ENCODE results near the gene PHRF1.

The PHRF1 gene

DNA sequence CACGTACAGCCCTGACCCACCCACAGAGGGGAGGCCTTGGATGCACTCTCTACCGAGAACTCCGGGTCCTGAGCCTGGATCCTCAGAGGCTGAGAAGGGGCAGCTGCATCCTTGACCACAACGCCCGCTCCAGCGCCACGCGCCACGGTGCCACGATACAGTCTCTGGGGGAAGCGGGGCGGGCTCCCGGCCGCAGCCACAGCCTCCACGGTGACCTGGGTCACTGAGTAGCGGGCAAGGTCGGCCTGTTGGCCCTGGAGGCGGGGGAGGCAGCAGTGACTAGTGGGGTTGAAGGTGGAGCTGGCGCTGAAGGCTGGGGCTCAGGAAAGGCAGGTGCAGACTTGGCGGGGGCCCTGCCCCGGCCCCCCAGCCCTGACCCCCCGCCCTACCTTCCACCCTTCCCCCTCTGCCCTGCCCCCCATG is 43.4 kb downstream of the PHRF1 start:
- no peak overlapping the region for H3K4me3 ChIP-seq (ENCODE audit: low read depth, low read length)
- no peaks in the 10 kb centered on the region for H3K27me3 ChIP-seq (ENCODE audit: insufficient read depth, low read length)
- H2AFZ ChIP-seq (ENCODE audit: low read length, unreplicated experiment): no peak overlapping the region
- no peak overlapping the region for H3K27ac ChIP-seq (ENCODE audit: low read depth, low read length)
- H3K4me1 ChIP-seq (ENCODE audit: control insufficient read depth, insufficient read depth, low read length, unreplicated experiment): peaks cover 14% of the 10 kb centered on the region
- H3K36me3 ChIP-seq (ENCODE audit: insufficient read depth, low read length): peaks cover 7% of the 10 kb centered on the region; the same call in 1 of the 2 replicates
- H3K79me2 ChIP-seq (ENCODE audit: control insufficient read depth, insufficient read depth, low read length, unreplicated experiment): peaks cover 8% of the 10 kb centered on the region

GRCh38 chr11:620201-620600 is 43.9 kb downstream of the PHRF1 start:
- Histone ChIP-seq H3K36me3 (ENCODE audit: insufficient read depth, low read length) (peaks cover 2% of the 10 kb centered on the region; the same call in 1 of the 2 replicates), H3K27ac (ENCODE audit: low read depth, low read length) (no peak overlapping the region), H3K4me3 (ENCODE audit: low read depth, low read length) (no peak overlapping the region), H3K27me3 (ENCODE audit: insufficient read depth, low read length) (no peaks in the 10 kb centered on the region), H3K79me2 (ENCODE audit: control insufficient read depth, insufficient read depth, low read length, unreplicated experiment) (peaks cover 3% of the 10 kb centered on the region), H2AFZ (ENCODE audit: low read length, unreplicated experiment) (no peak overlapping the region), H3K4me1 (ENCODE audit: control insufficient read depth, insufficient read depth, low read length, unreplicated experiment) (peaks cover 8% of the 10 kb centered on the region)

DNA sequence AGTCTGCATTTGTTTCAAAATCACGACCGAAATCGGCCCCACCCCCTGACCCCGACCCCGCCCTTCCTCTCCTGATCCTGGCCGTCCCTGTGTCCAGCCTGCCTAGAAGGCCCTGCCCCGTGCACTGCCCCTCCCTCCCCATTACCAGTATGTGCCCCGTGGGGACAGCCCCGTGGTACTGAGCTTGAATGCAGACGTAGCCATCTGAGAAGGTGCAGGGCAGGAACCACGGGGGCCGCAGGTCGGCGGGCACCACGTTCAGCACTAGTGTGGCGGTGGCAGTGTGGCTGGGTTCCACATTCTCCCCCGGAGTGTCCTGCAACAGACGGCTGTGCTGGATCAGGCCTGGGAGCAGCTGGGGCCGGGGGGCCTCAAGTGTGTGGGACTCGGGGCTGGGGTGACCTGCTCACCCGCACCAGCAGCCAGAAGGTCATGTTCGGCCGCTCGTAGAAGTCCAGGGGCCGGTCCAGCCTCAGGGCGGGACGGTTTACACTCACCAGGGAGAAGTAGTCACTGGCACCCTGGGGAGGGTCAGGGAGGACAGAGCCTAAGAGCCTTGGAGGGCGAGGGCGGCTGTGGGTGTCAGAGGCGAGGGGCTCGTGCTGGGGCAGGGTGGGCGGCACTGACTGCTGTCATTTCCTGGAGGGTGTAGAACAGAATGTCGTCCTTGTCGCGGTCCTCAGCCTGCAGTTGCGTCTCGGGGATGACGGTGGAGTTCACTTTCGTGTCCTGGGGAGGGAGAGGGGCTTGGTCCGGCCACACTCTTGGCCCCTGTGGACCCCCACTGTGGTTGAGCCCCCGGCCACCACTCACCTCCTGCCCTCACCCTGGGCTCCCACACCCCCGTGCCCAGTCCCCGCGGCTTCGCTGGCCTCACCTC is 44.9 kb downstream of the PHRF1 start:
- H3K27ac ChIP-seq (ENCODE audit: low read depth, low read length): no peak overlapping the region
- peaks cover 6% of the 10 kb centered on the region for H3K4me1 ChIP-seq (ENCODE audit: control insufficient read depth, insufficient read depth, low read length, unreplicated experiment)
- H3K79me2 ChIP-seq (ENCODE audit: control insufficient read depth, insufficient read depth, low read length, unreplicated experiment): no peaks in the 10 kb centered on the region
- H3K36me3 ChIP-seq (ENCODE audit: insufficient read depth, low read length): no peaks in the 10 kb centered on the region
- no peaks in the 10 kb centered on the region for H3K27me3 ChIP-seq (ENCODE audit: insufficient read depth, low read length)
- no peak overlapping the region for H2AFZ ChIP-seq (ENCODE audit: low read length, unreplicated experiment)
- no peak overlapping the region for H3K4me3 ChIP-seq (ENCODE audit: low read depth, low read length)

DNA sequence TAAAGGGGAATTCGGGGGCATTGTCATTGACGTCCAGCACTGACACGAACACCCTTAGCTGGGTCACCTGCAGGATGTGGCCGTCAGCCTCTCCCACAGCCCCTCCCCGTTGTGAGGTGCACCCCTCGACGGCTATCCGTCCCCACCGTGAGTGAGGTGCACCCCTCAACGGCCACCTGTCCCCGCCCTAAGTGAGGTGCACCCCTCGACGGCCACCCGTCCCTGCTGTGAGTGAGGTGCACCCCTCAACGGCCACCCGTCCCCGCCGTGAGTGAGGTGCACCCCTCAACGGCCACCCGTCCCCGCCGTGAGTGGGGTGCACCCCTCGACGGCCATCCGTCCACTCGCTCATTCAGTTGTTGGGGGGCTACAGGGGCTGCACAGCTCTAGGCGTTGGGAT is 45.6 kb downstream of the PHRF1 start:
- H2AFZ ChIP-seq (ENCODE audit: low read length, unreplicated experiment): no peak overlapping the region
- H3K27me3 ChIP-seq (ENCODE audit: insufficient read depth, low read length): no peaks in the 10 kb centered on the region
- no peaks in the 10 kb centered on the region for H3K79me2 ChIP-seq (ENCODE audit: control insufficient read depth, insufficient read depth, low read length, unreplicated experiment)
- H3K4me1 ChIP-seq (ENCODE audit: control insufficient read depth, insufficient read depth, low read length, unreplicated experiment): peaks cover 4% of the 10 kb centered on the region
- H3K36me3 ChIP-seq (ENCODE audit: insufficient read depth, low read length): no peaks in the 10 kb centered on the region
- no peak overlapping the region for H3K27ac ChIP-seq (ENCODE audit: low read depth, low read length)
- no peak overlapping the region for H3K4me3 ChIP-seq (ENCODE audit: low read depth, low read length)

DNA sequence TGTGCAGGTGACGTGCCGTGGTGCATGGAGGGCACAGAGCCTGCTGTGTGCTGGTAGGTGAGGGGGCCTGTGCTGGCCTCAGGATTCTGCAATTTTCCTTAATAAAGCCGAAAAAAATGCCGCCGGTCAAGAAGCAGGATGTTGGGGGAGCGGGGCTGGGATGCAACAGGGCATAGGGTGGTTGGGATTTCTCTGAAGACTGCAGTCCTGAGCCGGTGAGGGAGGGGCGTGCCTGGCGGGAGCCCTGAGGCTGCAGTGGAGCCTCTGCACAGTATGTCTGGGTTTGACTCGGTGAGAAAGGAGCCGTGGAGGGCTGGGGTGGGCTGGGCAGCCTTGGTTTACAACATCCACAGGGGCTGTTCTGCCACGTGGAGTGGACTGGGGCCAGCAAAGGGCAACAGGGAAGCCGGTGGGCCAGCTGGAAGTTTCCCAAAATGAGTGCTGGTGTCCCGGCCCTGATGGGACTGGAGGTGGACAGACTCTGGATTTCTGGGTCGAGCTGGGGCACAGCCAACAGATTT is 47.1 kb downstream of the PHRF1 start:
- no peaks in the 10 kb centered on the region for H3K36me3 ChIP-seq (ENCODE audit: insufficient read depth, low read length)
- H3K27me3 ChIP-seq (ENCODE audit: insufficient read depth, low read length): no peaks in the 10 kb centered on the region
- no peaks in the 10 kb centered on the region for H3K79me2 ChIP-seq (ENCODE audit: control insufficient read depth, insufficient read depth, low read length, unreplicated experiment)
- no peak overlapping the region for H3K27ac ChIP-seq (ENCODE audit: low read depth, low read length)
- H2AFZ ChIP-seq (ENCODE audit: low read length, unreplicated experiment): no peak overlapping the region
- peaks cover 4% of the 10 kb centered on the region for H3K4me1 ChIP-seq (ENCODE audit: control insufficient read depth, insufficient read depth, low read length, unreplicated experiment)
- no peak overlapping the region for H3K4me3 ChIP-seq (ENCODE audit: low read depth, low read length)

- no peaks in the 10 kb centered on the region for H3K79me2 ChIP-seq (ENCODE audit: control insufficient read depth, insufficient read depth, low read length, unreplicated experiment)
- no peak overlapping the region for H2AFZ ChIP-seq (ENCODE audit: low read length, unreplicated experiment)
- H3K4me3 ChIP-seq (ENCODE audit: low read depth, low read length): no peak overlapping the region
- peaks cover 4% of the 10 kb centered on the region for H3K4me1 ChIP-seq (ENCODE audit: control insufficient read depth, insufficient read depth, low read length, unreplicated experiment)
- no peak overlapping the region for H3K27ac ChIP-seq (ENCODE audit: low read depth, low read length)
- H3K36me3 ChIP-seq (ENCODE audit: insufficient read depth, low read length): no peaks in the 10 kb centered on the region
- H3K27me3 ChIP-seq (ENCODE audit: insufficient read depth, low read length): no peaks in the 10 kb centered on the region
Observed at GRCh38 chr11:623999-624704, 47.9 kb downstream of the PHRF1 start.

DNA sequence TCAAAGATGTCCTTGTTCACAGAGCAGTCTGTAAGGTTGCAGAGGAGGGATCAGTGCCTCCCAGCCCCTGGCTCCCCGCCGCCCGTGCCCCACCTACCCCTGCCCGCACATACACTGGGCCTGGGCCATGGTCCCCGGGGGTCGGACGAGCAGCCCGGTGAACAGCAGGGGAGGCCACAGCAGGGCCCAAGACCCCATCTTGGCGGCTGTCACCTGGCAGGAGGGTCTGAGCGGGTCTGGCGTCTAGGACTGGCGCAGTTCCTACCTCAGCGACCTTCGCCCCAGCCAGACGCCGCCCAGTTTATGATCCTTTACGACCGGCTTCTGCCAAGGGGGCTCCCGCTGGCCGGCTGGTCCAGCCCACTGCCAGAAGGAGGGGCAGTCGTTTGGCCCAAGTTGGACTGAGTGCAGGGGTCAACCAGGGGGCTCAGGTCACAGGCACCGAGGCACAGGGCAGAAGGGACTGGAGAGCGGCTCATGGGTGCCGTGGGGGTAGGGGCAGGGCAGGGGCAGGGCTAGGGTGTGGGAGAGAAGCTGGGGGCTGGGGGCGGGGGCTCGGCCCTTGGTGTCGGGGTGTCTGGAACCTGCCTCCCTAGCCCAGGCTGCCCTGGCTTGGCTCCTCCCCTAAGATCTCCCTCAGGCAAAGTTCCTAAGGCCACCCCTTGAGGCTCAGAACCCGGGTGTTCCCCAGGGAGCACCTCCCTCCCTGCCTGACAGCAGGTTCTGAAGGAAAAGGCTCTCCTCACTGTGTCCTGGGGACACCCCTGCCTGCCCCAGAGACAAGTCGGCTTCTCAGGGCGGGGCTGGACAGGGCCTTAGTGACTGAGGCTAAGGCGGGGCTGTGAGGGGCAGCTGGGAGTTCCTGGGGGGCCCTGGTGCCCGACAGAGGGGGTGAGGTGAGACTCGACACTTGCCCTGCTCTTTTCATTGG is 48.7 kb downstream of the PHRF1 start, which contains the start of gene CDHR5:
Gene CDHR5, minus strand, starts transcription at position 251 of the 931 bp plus-strand sequence. Its CDS starts 53 bp downstream, at position 198.
- Histone ChIP-seq H3K36me3 (ENCODE audit: insufficient read depth, low read length) (no peaks in the 10 kb centered on the region), H3K27me3 (ENCODE audit: insufficient read depth, low read length) (no peaks in the 10 kb centered on the region), H3K4me1 (ENCODE audit: control insufficient read depth, insufficient read depth, low read length, unreplicated experiment) (peaks cover 4% of the 10 kb centered on the region), H3K79me2 (ENCODE audit: control insufficient read depth, insufficient read depth, low read length, unreplicated experiment) (no peaks in the 10 kb centered on the region), H2AFZ (ENCODE audit: low read length, unreplicated experiment) (no peak within 1 kb of the TSS), H3K4me3 (ENCODE audit: low read depth, low read length) (no peak within 1 kb of the TSS), H3K27ac (ENCODE audit: low read depth, low read length) (no peak within 1 kb of the TSS)

DNA sequence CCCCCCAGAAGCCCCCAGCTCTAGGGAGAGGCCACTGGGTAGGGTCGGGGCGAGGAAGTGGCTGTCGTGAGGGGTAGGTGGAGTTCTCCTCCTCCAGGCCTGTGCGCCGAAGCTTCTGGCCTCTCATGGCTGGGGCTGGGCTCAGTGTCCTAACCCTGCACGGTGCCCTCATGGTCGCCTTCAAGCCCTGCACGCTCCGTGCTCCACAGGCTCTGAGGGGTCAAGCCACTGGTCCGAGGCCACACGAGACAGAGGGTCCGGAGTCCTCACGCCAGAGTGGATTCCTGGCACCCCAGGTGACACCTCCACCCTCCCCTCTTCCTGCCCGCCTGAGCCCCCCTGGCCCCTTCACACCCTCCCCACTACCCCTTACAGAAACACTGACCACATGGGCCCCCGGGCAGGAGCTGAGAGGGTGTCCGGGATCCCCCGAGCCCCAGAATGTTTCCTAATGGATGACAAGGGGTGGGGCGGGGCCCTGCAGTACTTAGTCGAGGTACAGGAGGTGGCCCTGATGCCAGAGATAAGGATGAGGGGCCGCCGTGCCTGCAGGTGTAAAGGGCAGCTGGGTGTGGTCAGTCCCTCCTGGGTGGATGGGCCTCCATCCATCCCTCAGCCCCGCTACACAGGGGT is 49.5 kb downstream of the PHRF1 start:
- H2AFZ ChIP-seq (ENCODE audit: low read length, unreplicated experiment): no peak overlapping the region
- no peaks in the 10 kb centered on the region for H3K36me3 ChIP-seq (ENCODE audit: insufficient read depth, low read length)
- H3K27me3 ChIP-seq (ENCODE audit: insufficient read depth, low read length): no peaks in the 10 kb centered on the region
- H3K79me2 ChIP-seq (ENCODE audit: control insufficient read depth, insufficient read depth, low read length, unreplicated experiment): no peaks in the 10 kb centered on the region
- no peak overlapping the region for H3K27ac ChIP-seq (ENCODE audit: low read depth, low read length)
- no peak overlapping the region for H3K4me3 ChIP-seq (ENCODE audit: low read depth, low read length)
- peaks cover 4% of the 10 kb centered on the region for H3K4me1 ChIP-seq (ENCODE audit: control insufficient read depth, insufficient read depth, low read length, unreplicated experiment)

DNA sequence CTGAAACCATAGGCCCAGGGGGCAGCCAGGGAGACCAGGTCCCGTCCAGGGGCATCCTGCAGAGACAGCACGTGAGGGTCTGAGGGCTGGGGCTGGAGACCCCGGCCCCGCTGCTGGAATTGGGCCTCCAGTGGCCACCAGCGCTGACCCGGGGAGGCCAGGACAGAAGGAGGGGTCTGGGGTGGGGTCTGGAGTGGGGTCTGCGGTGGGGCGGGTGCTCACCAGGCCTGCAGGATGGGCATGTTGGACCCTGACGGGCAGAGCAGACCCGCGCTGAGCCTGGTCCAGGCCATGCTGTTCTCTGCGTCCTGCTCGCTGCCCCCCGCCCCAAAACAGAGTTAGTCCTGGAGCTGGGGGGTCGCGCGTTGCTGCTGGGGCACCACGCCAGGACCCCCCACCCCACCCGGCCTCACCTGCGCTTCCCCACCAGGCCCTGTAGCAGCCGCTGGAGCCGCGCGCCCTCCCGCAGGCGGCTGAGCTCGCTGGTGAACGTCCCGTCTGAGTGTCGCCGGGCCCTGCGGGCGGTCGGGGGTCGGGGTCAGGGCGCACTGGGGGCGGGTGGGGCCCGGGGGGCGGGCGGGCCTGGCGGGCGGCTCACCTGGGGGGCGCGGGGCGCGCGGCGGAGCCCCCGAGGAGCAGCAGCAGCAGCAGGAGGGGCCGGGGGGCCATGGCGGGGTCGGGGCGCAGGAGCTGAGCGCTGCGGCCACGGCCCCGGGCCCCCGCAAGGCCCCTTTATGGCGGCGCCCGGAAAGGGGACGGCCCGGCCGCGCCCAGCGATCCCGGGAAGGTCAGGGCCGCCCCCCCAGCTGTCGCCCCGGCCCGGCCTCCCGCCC is 50.4 kb downstream of the PHRF1 start, which contains the start of gene SCT:
Gene SCT, minus strand, starts transcription at position 707 of the 833 bp plus-strand sequence. Its CDS starts 38 bp downstream, at position 669.
- Histone ChIP-seq H3K27me3 (ENCODE audit: insufficient read depth, low read length) (no peaks in the 10 kb centered on the region), H3K4me3 (ENCODE audit: low read depth, low read length) (no peak within 1 kb of the TSS), H3K36me3 (ENCODE audit: insufficient read depth, low read length) (no peaks in the 10 kb centered on the region), H3K27ac (ENCODE audit: low read depth, low read length) (no peak within 1 kb of the TSS), H2AFZ (ENCODE audit: low read length, unreplicated experiment) (no peak within 1 kb of the TSS), H3K4me1 (ENCODE audit: control insufficient read depth, insufficient read depth, low read length, unreplicated experiment) (peaks cover 4% of the 10 kb centered on the region), H3K79me2 (ENCODE audit: control insufficient read depth, insufficient read depth, low read length, unreplicated experiment) (no peaks in the 10 kb centered on the region)

Data from ACC112 (cell line).